HG03097 (cell line): ENCODE results near the gene VRK1.
"Not testable (repeated sequence)": the region's sequence is repeated elsewhere in the genome, so short reads cannot be mapped to it uniquely, and the experiment has no call there.

Experiments used
- ATAC-seq: cut with Tn5 transposase; IDR thresholded peaks from one replicate; pipeline ENCODE4 v1.9.1; 2021; ENCODE audit not compliant: unreplicated experiment, low FRiP score

The VRK1 gene, protein sequence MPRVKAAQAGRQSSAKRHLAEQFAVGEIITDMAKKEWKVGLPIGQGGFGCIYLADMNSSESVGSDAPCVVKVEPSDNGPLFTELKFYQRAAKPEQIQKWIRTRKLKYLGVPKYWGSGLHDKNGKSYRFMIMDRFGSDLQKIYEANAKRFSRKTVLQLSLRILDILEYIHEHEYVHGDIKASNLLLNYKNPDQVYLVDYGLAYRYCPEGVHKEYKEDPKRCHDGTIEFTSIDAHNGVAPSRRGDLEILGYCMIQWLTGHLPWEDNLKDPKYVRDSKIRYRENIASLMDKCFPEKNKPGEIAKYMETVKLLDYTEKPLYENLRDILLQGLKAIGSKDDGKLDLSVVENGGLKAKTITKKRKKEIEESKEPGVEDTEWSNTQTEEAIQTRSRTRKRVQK

DNA sequence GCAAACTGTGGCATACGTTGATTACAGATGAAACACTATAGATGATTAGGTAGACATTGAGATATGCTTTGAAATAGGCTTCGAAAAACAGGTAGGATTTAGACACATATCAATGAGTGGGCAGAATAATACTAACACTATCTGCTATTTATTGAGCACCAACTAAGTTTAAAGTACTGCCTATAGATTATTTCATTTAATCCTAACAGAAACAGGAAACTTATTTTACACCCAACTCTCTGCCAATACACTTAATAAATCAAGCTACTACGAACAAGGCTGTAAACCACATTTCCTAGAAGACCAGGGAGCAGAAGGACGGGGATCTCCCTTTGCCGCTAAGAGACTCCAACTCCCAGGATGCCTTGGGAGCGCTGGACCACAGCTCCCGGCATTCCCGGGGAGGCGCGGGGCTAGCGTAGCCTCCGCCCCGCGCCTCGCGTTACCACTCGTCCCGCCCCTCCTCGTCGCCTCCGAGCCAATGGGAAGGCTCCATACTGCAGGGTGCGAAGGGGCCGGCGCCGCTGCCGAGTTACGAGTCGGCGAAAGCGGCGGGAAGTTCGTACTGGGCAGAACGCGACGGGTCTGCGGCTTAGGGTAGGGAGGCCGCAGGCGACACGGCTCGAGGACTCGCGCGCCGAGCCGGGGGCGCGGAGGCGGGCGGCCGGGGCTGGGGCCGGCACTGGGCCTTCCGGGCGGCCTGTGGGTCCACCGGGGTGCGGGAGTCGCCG, at the start of gene VRK1:
VRK1 (plus strand) TSS at position 532 of the 731 bp plus-strand sequence. CDS start 36,090 bp downstream, outside the sequence.
- ATAC-seq = peak; percentile 97

- no peak for ATAC-seq
Measured at GRCh38 chr14:96747608-96748007, 49.6 kb upstream of the VRK1 start.

DNA sequence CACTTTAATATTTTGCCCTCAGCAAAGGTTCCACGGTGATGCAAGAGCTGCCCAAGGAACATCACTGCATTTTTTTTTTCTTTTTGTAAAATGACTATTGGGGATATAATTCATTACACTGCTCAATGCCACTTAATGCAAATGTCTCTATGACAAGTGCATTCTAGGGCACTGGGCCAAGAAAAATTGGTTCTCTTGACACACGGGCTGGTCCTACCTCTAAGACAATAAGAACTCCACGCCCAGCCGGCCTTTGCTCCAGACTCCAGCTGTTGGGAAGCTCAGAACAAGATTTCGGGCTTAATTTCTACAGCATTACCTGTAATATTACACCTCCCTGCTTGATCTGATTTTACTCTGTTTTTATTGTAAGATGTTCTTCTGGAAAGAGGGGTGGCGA, 48.8 kb upstream of the VRK1 start:
- no peak for ATAC-seq

GRCh38 chr14:96751505-96751904, 45.7 kb upstream of the VRK1 start:
- no peak for ATAC-seq

- ATAC-seq = no peak
Measured at GRCh38 chr14:96752125-96752524, 45.1 kb upstream of the VRK1 start.

DNA sequence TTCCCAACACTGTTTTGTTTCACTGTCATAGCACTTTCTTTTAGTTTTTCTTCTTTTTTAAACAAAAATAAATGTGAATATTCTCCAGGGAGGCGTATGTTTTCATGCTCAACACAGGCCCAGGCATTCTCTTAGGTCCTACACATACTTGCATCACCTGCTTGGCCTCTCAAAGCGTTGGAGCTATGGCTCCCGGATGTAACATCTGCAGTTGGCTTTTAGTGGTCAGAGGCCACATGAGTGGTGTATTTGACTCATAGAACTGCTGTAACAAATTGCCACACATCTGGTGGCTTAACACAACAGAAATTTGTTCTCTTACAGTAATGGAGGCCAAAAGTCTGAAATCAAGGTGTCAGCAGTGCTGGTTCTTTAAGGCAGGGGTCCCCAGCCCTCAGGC, 44.6 kb upstream of the VRK1 start:
- no peak for ATAC-seq

DNA sequence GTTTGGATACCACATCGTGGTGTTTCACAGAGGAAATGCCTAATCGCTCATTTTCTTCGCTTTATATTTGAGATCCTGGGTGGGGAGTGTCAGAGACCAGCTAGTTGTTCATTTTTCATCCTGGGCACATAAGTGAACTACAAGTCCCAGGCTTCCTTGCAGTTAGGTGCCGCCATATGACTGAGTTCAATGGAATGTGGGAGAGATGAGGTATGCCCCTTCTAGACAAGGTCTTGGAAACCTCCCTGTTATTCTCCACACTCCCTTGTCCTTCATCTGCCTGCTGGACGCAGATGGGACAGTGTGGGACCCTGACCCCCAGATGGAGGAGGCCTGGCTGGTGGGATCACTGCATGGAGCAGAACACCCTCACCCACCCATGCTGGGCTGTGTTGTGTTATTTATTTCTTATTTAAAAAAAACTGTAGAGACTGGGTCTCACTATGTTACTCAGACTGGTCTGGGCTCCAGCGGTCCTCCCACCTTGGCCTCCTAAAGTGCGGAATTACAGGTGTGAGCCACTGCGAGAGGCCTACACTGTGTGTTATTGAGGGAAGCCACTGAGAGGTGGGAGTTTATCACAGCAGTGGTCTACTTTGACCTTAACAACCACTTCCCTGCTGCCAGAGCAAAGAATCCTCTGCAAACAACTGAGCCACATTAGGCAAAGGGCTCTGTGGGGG, 42.9 kb upstream of the VRK1 start:
- no peak for ATAC-seq

DNA sequence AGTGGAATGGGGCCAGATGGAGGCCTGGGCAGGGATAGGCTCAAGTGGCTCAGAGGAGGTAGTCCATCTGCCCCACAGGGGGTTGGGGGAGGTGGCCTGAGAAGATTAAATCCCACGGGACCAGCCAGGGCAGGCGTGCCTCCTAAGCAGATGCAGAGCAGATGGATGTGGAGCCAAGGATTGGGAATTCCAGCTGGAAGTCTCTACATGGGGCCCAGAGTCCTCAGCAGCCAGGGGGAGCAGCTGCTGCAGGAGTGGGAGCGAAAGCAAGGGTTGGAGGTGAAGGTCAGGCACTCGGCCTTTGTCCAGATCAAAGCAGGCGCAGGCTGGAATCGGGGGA, 42.4 kb upstream of the VRK1 start:
- ATAC-seq = no peak

DNA sequence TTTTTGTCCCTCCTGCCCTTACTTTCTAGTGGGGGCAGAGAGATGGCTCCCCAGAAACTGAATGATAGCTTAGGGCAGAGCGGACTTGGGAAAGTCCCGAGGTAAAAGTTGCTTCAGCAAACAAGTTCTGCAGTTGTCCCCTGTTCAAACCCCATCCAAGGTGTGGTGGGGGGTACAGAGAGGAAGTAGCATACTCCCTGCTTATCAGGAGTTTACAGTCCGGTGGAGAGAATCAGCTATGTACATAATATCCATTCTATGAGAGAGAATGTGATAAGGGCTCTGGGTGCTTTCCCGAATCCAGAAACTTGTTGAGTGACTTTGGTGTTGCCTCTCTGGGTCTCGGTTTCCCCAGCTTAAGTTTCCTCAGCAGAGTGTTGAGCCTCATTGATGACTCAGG, 40.4 kb upstream of the VRK1 start:
- no peak for ATAC-seq

- no peak for ATAC-seq
Measured at GRCh38 chr14:96757456-96757855, 39.7 kb upstream of the VRK1 start.

- no peak for ATAC-seq
Measured at GRCh38 chr14:96761066-96761465, 36.1 kb upstream of the VRK1 start.

DNA sequence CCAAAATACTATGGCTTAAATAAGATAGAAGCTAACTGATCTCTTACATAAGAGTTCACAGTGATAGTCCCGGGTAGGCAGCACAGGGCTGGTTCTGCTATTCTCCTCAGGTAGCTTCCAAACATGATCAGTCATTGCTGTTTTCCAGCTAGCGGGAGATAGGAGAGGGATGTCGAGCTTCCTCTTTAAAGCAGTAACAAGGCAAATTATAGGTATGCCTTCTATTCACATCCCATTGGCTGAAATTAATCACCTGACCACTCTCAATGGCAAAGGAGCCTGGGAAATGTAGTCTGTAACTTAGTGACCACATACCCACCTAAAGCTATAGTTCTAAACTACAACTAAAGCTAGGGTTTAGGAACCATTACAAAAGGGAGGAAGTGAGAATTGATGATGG, 34.5 kb upstream of the VRK1 start:
- ATAC-seq = no peak

DNA sequence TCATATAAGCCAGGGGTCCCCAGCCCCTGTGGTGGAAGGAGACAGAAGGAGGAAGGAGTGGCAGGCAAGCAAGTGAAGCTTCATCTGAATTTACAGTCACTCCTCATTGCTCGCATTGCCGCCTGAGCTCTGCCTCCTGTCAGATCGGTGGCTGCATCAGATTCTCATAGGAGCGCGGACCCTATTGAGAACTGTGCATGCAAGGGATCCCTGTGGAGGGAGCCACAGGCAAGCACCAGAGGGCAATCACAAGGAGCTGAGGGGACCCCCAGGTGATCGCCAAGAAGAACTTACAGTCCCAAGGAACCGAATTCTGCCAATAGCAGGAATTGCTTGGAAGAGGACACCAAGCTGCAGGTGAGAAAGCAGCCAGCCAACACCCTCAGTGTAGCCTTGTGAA, 33.2 kb upstream of the VRK1 start:
- no peak for ATAC-seq

- not testable (repeated sequence) for ATAC-seq
Measured at GRCh38 chr14:96765205-96765604, 32.0 kb upstream of the VRK1 start.

GRCh38 chr14:96772929-96773328, 24.3 kb upstream of the VRK1 start:
- ATAC-seq = no peak

GRCh38 chr14:96776791-96777190, 20.4 kb upstream of the VRK1 start:
- ATAC-seq = no peak

DNA sequence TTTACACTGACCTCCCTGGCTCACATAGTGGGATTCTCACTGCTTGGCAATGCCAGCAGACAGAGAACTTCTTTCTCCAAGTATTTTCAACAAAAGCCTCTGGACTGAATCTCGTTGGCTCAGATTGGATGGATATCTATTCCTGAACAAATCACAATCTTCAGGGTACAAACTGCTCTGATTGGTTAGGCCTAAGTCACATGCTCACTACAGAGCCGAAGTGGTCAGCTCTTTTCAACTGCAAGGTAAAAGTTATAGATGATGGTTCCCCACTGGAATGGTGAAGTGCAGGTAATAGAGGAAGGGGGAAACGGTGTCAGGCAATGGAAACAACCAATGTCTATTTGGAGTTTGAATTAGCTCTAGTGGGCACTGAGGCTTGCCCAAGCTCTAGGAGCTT, 16.7 kb upstream of the VRK1 start:
- no peak for ATAC-seq

DNA sequence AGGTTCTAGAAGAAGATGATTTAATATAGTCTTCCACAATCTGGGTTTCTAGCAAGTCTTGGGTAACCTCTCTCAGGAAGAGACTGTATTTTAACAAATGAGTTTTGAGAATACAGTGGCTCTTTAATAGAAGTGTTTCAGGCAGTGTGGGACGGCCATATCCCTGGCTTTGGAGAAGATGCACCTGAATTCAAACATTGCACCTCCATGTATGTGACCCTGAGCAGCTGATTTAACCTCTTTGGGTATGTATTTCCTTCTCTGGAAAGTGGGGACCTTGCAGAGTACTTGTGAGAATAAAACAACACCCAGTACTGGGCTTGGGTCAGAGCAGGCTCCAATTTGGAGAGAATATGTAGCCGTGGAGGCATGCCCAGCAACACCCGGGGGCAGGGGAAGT, 15.8 kb upstream of the VRK1 start:
- ATAC-seq = no peak

- ATAC-seq = no peak
Measured at GRCh38 chr14:96782436-96782835, 14.7 kb upstream of the VRK1 start.

GRCh38 chr14:96783043-96783914, 13.9 kb upstream of the VRK1 start:
- no peak for ATAC-seq

DNA sequence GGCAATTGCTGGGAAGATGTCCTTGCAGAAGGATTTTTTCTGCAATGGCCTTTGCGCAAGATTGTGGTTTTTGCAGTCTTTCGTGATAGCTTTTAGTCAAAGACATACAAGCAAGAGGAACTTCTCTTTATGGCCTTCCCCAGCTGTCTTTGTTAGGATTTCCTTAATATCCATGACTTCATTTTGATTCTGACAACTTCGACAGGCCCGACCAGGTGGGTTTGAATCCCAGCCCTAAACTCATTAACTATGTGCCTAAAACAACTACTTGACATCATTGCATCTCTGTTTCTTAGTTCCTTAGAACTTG, 13.3 kb upstream of the VRK1 start:
- ATAC-seq = no peak
